Tibial nerve (tissue), 4 donors: ENCODE results near the gene PAX6.

Experiments used
- EP300 ChIP-seq, 2 donors: sonication (generic); formaldehyde crosslinking; IDR thresholded peaks; one replicate each; pipeline ENCODE4 v1.6.1; 2017; ENCODE audit warnings: antibody characterized with exemption in 2 of 2, mild to moderate bottlenecking in 1 of 2
- POLR2A ChIP-seq, 2 donors: fragments of 450-650 bp; IDR thresholded peaks; one replicate each; pipeline ENCODE4 v1.6.1; 2017; ENCODE audit warnings: antibody characterized with exemption in 2 of 2, mild to moderate bottlenecking in 2 of 2, moderate library complexity in 2 of 2
- TF ChIP-seq, protein P1 (sequence below), 5 experiments: fragments of 200-600 bp in 3 of 5; fragments of 450-650 bp in 2 of 5; sonication (generic) in 3 of 5; IDR thresholded peaks; one replicate each; pipeline ENCODE4 v1.5.1; 2016 to 2019; ENCODE audit warnings: antibody characterized with exemption in 5 of 5, mild to moderate bottlenecking in 3 of 5, moderate library complexity in 2 of 5

DNA sequence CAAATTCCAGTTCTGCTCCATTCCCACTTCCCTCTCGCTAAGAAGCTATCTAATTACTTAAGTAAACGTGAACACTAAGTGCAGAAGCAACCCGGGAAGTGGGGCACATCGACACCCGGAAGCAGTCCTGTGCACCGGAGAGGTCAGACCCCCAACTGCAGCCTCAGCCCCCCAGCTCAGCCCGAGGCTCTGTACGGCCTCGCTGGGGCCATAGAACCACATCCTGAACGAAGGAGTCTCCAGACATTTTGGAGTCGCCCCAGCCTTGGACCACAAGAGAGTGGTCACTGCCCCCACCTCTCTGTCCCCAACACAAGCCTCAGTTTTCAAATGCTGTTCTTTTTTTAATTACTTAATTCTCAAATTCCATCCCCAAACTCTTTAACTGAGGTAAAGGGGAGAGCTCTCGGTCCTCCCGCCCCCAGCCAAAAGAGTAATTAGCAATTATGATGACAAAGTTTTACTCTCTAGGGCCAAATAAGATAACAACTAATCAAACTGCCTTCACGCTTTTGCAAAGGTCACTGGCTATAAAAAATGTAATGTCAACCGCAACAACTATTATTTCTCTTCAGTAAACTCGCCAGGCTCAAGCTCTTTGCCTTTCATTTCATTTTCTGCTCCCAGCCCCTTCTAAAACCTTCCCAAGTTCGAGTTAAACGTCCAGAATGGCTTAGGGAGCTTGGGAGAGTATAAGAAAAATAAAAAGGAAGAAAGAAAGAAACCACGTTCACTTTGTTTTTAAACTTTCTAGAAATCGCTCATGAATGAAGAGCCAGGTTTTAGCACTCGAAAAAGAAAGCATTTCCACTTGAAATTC is 2.2 kb downstream of the PAX6 start:
- TF ChIP-seq, protein P1, sequence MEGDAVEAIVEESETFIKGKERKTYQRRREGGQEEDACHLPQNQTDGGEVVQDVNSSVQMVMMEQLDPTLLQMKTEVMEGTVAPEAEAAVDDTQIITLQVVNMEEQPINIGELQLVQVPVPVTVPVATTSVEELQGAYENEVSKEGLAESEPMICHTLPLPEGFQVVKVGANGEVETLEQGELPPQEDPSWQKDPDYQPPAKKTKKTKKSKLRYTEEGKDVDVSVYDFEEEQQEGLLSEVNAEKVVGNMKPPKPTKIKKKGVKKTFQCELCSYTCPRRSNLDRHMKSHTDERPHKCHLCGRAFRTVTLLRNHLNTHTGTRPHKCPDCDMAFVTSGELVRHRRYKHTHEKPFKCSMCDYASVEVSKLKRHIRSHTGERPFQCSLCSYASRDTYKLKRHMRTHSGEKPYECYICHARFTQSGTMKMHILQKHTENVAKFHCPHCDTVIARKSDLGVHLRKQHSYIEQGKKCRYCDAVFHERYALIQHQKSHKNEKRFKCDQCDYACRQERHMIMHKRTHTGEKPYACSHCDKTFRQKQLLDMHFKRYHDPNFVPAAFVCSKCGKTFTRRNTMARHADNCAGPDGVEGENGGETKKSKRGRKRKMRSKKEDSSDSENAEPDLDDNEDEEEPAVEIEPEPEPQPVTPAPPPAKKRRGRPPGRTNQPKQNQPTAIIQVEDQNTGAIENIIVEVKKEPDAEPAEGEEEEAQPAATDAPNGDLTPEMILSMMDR (IDR thresholded peaks at IDR 0.05), result no peak
- TF ChIP-seq POLR2A (IDR thresholded peaks at IDR 0.05) (no peak), EP300 (IDR thresholded peaks at IDR 0.05) (no peak)
